ENCODE results near the gene COL15A1.

GRCh38 chr9:99046068-99046467 is 102.4 kb downstream of the COL15A1 start:
- TF ChIP-seq, protein P1, sequence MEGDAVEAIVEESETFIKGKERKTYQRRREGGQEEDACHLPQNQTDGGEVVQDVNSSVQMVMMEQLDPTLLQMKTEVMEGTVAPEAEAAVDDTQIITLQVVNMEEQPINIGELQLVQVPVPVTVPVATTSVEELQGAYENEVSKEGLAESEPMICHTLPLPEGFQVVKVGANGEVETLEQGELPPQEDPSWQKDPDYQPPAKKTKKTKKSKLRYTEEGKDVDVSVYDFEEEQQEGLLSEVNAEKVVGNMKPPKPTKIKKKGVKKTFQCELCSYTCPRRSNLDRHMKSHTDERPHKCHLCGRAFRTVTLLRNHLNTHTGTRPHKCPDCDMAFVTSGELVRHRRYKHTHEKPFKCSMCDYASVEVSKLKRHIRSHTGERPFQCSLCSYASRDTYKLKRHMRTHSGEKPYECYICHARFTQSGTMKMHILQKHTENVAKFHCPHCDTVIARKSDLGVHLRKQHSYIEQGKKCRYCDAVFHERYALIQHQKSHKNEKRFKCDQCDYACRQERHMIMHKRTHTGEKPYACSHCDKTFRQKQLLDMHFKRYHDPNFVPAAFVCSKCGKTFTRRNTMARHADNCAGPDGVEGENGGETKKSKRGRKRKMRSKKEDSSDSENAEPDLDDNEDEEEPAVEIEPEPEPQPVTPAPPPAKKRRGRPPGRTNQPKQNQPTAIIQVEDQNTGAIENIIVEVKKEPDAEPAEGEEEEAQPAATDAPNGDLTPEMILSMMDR (conservative IDR thresholded peaks at IDR 0.05; ENCODE audit: low read depth, low read length): no peak
- TF ChIP-seq EZH2 (IDR thresholded peaks at IDR 0.05; ENCODE audit: borderline replicate concordance, low read depth, low read length, poor library complexity, severe bottlenecking): no peak

All from A673 (cell line).